WTC11 (cell line): ENCODE data around the gene GDPD3. TPM values are rescaled to one million over a fixed set of nuclear protein-coding genes. Genes with fewer than 3 reads are reported as not detected.

ENCODE experiments used
- ATAC-seq: fragments of 200-7000 bp; cut with Tn5 transposase; 2 replicates; pipeline ENCODE4 v1.10.0; 2021; ENCODE audit warnings: mild to moderate bottlenecking, moderate library complexity
- CTCF ChIA-PET: fragments of 300-600 bp; sonication (Branson Sonifier 250); formaldehyde crosslinking; loops from one replicate; lab custom pipeline; 2021; ENCODE audit warnings: antibody characterized with exemption; lab: Charles Lee
- POLR2A ChIA-PET: fragments of 350-600 bp; sonication (Branson Sonifier 250); formaldehyde crosslinking; loops from one replicate; lab custom pipeline; 2021; ENCODE audit warnings: antibody characterized with exemption; lab: Charles Lee
- DNase-seq: peaks from one replicate; pipeline ENCODE4 v3.0.0; 2021; ENCODE audit warnings: low spot score
- H3K27ac Mint-ChIP-seq: 2 replicates; pipeline ENCODE4 v1.8.0; 2021; ENCODE audit warnings: mixed read lengths
- H3K27me3 Mint-ChIP-seq: 2 replicates; pipeline ENCODE4 v1.8.0; 2021; ENCODE audit warnings: low read depth, mild to moderate bottlenecking, moderate library complexity, mixed read lengths
- H3K36me3 Mint-ChIP-seq: 2 replicates; pipeline ENCODE4 v1.8.0; 2021; ENCODE audit warnings: mixed read lengths
- H3K4me1 Mint-ChIP-seq: 2 replicates; pipeline ENCODE4 v1.8.0; 2022; ENCODE audit warnings: mixed read lengths
- H3K4me3 Mint-ChIP-seq: 2 replicates; pipeline ENCODE4 v1.8.0; 2021; ENCODE audit warnings: mild to moderate bottlenecking, moderate library complexity, mixed read lengths
- H3K9me3 Mint-ChIP-seq: 2 replicates; pipeline ENCODE4 v1.8.0; 2021; ENCODE audit warnings: mixed read lengths
- ATF2 ChIP-seq: sonication (generic); formaldehyde crosslinking; IDR thresholded peaks from 2 replicates; pipeline ENCODE4 v1.8.1; 2022; ENCODE audit warnings: low read depth, missing genetic modification reagents, borderline replicate concordance
- CDX4 ChIP-seq: fragments of 250-450 bp; sonication (Bioruptor Pico); IDR thresholded peaks from 2 replicates; pipeline ENCODE4 v1.9.0; 2021; ENCODE audit warnings: moderate library complexity, mild to moderate bottlenecking, inconsistent platforms, borderline replicate concordance
- CTCF ChIP-seq: fragments of 200-600 bp; IDR thresholded peaks from 2 replicates; pipeline ENCODE4 v1.8.0; 2022; ENCODE audit warnings: antibody characterized with exemption
- FOXK1 ChIP-seq: sonication (generic); formaldehyde crosslinking; IDR thresholded peaks from 2 replicates; pipeline ENCODE4 v1.8.0; 2022; ENCODE audit warnings: mild to moderate bottlenecking, moderate library complexity, missing genetic modification reagents
- GABPB1 ChIP-seq: sonication (generic); formaldehyde crosslinking; IDR thresholded peaks from 2 replicates; pipeline ENCODE4 v1.8.1; 2023; ENCODE audit warnings: mild to moderate bottlenecking, missing genetic modification reagents
- HMGA2 ChIP-seq: fragments of 250-450 bp; sonication (Bioruptor Pico); IDR thresholded peaks from 2 replicates; pipeline ENCODE4 v1.4.0; 2021; ENCODE audit warnings: mild to moderate bottlenecking, moderate library complexity
- IRF1 ChIP-seq: sonication (generic); formaldehyde crosslinking; IDR thresholded peaks from 2 replicates; pipeline ENCODE4 v1.8.0; 2023; ENCODE audit warnings: missing genetic modification reagents
- MYBL2 ChIP-seq: sonication (generic); formaldehyde crosslinking; IDR thresholded peaks from 2 replicates; pipeline ENCODE4 v1.8.1; 2023; ENCODE audit warnings: mild to moderate bottlenecking, moderate library complexity, missing genetic modification reagents
- RELA ChIP-seq: sonication (generic); formaldehyde crosslinking; IDR thresholded peaks from 2 replicates; pipeline ENCODE4 v1.8.1; 2022; ENCODE audit warnings: missing genetic modification reagents, mild to moderate bottlenecking, borderline replicate concordance
- SP1 ChIP-seq: sonication (generic); formaldehyde crosslinking; conservative IDR thresholded peaks from 2 replicates; pipeline ENCODE4 v1.8.1; 2022; ENCODE audit warnings: missing genetic modification reagents
- TCF7 ChIP-seq: sonication (generic); formaldehyde crosslinking; IDR thresholded peaks from 2 replicates; pipeline ENCODE4 v1.8.0; 2022; ENCODE audit warnings: mild to moderate bottlenecking, low read depth, missing genetic modification reagents, moderate library complexity
- ZBTB21 ChIP-seq: sonication (generic); formaldehyde crosslinking; IDR thresholded peaks from 2 replicates; pipeline ENCODE4 v1.8.1; 2023; ENCODE audit warnings: mild to moderate bottlenecking, missing genetic modification reagents, borderline replicate concordance
- ZNF138 ChIP-seq: sonication (generic); formaldehyde crosslinking; conservative IDR thresholded peaks from 2 replicates; pipeline ENCODE4 v1.8.1; 2022; ENCODE audit warnings: mild to moderate bottlenecking, moderate library complexity, missing genetic modification reagents
- ZNF425 ChIP-seq: fragments of 250-450 bp; sonication (Bioruptor Pico); conservative IDR thresholded peaks from 2 replicates; pipeline ENCODE4 v1.9.0; 2021; ENCODE audit warnings: mild to moderate bottlenecking
- ZNF532 ChIP-seq: fragments of 250-450 bp; sonication (Bioruptor Pico); IDR thresholded peaks from 2 replicates; pipeline ENCODE4 v1.9.0; 2021; ENCODE audit warnings: mild to moderate bottlenecking, borderline replicate concordance
- total RNA-seq: library from RNA; stranded (reverse); gene quantifications from 3 replicates; pipeline ENCODE4 v1.2.3, GENCODE V29; 2021

Gene GDPD3
- total RNA-seq, 1 experiment from 2014 or later, result 2.5 TPM

- Mint-ChIP-seq H3K36me3 (peaks cover 53% of the 10 kb centered on the region), H3K27me3 (no peaks in the 10 kb centered on the region), H3K4me1 (peaks cover under 1% of the 10 kb centered on the region; the same call in 1 of the 2 replicates), H3K9me3 (peaks cover 4% of the 10 kb centered on the region; the same call in 1 of the 2 replicates), H3K4me3 (no peak overlapping the region), H3K27ac (no peak overlapping the region)
- ATAC-seq (no peak), DNase-seq (no peak)
- POLR2A ChIA-PET, result no interaction called here
- TF ChIP-seq ZNF532 (CRISPR knock-in tag) (no peak), MYBL2 (CRISPR knock-in tag) (no peak), GABPB1 (CRISPR knock-in tag) (no peak), HMGA2 (CRISPR knock-in tag) (no peak), TCF7 (CRISPR knock-in tag) (no peak), CDX4 (CRISPR knock-in tag) (no peak)
- CTCF ChIA-PET, result interaction anchor here (0.8 kb wide), 1 partner anchor 48 kb away, joined by 4 read pairs; no protein-coding TSS in a partner anchor
Observed at GRCh38 chr16:30083216-30084055, 29.9 kb downstream of the GDPD3 start.

GRCh38 chr16:30082545-30083090 is 30.7 kb downstream of the GDPD3 start:
- H3K4me3 Mint-ChIP-seq, result no peak overlapping the region
- H3K36me3 Mint-ChIP-seq, result peaks cover 60% of the 10 kb centered on the region
- DNase-seq (no peak), ATAC-seq (peak; percentile 50)
- TF ChIP-seq IRF1 (no peak), ZNF425 (CRISPR knock-in tag) (no peak), SP1 (CRISPR knock-in tag) (no peak)
- peaks cover 4% of the 10 kb centered on the region for H3K4me1 Mint-ChIP-seq
- peaks cover 4% of the 10 kb centered on the region; the same call in 1 of the 2 replicates for H3K9me3 Mint-ChIP-seq
- ChIA-PET POLR2A (no interaction called here), CTCF (interaction anchor here (0.8 to 1.5 kb wide), 3 partner anchors 10 to 29 kb away, joined by 4 to 6 read pairs (median 6); partner anchors contain the start of gene ALDOA)
- H3K27ac Mint-ChIP-seq, result no peak overlapping the region
- no peaks in the 10 kb centered on the region for H3K27me3 Mint-ChIP-seq

- H3K27ac Mint-ChIP-seq, result 0 out of 2 replicates have a peak overlapping the region, but pooled peaks have one; percentile 23
- no peak for DNase-seq
- ChIA-PET POLR2A (no interaction called here), CTCF (interaction anchor here (0.6 to 1.6 kb wide), 5 partner anchors 11 to 108 kb away, joined by 3 to 11 read pairs (median 5); partner anchors contain the start of gene TBX6)
- peaks cover 22% of the 10 kb centered on the region for H3K4me1 Mint-ChIP-seq
- ATAC-seq, result no peak
- H3K27me3 Mint-ChIP-seq, result no peaks in the 10 kb centered on the region
- H3K4me3 Mint-ChIP-seq, result no peak overlapping the region
- H3K9me3 Mint-ChIP-seq, result no peaks in the 10 kb centered on the region
- peaks cover 59% of the 10 kb centered on the region for H3K36me3 Mint-ChIP-seq
- TF ChIP-seq ZNF138 (CRISPR knock-in tag) (no peak), ZNF425 (CRISPR knock-in tag) (no peak), CTCF (no peak), ZBTB21 (no peak), ATF2 (CRISPR knock-in tag) (no peak), FOXK1 (CRISPR knock-in tag) (no peak), RELA (CRISPR knock-in tag) (no peak)
Observed at GRCh38 chr16:30079480-30079879, 33.9 kb downstream of the GDPD3 start.
